NB4 (cell line): Measurements from ENCODE around the gene C2orf76.

ENCODE experiments used
- DNase-seq: peaks from one replicate; pipeline ENCODE4 v3.0.0; 2010; ENCODE audit warnings: low read depth
- H3K4me3 ChIP-seq: one replicate; pipeline ENCODE4 v1.5.1; 2011; ENCODE audit warnings: mild to moderate bottlenecking, low read depth, low read length, moderate library complexity
- CTCF ChIP-seq: IDR thresholded peaks from one replicate; pipeline ENCODE4 v1.5.1; 2012; ENCODE audit warnings: low read depth, low read length
- MYC ChIP-seq: IDR thresholded peaks from 2 replicates; pipeline ENCODE4 v1.6.1; 2011; ENCODE audit warnings: low read depth, low read length
- POLR2A ChIP-seq: IDR thresholded peaks from 2 replicates; pipeline ENCODE4 v1.6.1; 2011; ENCODE audit warnings: mild to moderate bottlenecking; ENCODE audit not compliant: insufficient read length; ENCODE audit errors: extremely low read depth
- TF ChIP-seq, protein P1 (sequence below): IDR thresholded peaks from 2 replicates; pipeline ENCODE4 v1.6.1; 2011; ENCODE audit warnings: low read depth, low read length

C2orf76 gene

DNA sequence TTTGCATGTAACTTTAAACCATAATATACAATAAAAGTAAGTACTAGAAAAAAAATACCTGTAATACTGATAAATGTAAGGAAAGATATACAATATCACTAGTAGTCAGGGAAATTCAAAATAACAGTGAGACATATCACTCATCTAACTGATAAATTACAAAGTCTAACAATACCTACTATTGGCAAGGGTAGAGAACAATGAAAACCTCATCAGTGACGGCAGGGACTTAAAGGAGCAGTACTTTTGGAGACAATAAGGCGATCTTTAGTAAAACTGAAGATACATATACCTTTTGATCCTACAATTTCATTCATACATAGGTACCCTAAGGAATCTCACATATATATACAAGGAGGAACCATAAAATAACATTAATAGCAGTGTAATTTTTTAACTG is 24.9 kb downstream of the C2orf76 start:
- no peak for TF ChIP-seq MYC
- TF ChIP-seq POLR2A, result no peak
- TF ChIP-seq CTCF, result no peak
- TF ChIP-seq, protein P1, sequence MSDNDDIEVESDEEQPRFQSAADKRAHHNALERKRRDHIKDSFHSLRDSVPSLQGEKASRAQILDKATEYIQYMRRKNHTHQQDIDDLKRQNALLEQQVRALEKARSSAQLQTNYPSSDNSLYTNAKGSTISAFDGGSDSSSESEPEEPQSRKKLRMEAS, result no peak
- DNase-seq, result no peak
- no peak overlapping the region for H3K4me3 ChIP-seq

GRCh38 chr2:119339562-119339923 is 27.1 kb downstream of the C2orf76 start:
- H3K4me3 ChIP-seq, result no peak overlapping the region
- TF ChIP-seq, protein P1, result no peak
- TF ChIP-seq MYC (no peak), POLR2A (no peak), CTCF (no peak)
- DNase-seq, result no peak

- no peak overlapping the region for H3K4me3 ChIP-seq
- TF ChIP-seq, protein P1, result peak; percentile 77
- no peak for TF ChIP-seq POLR2A
- no peak for TF ChIP-seq CTCF
- 0 out of 2 replicates have a peak, but pooled peaks have one; percentile 38 for TF ChIP-seq MYC
- peak; percentile 88 for DNase-seq
Measured at GRCh38 chr2:119338826-119339561, 27.6 kb downstream of the C2orf76 start.

DNA sequence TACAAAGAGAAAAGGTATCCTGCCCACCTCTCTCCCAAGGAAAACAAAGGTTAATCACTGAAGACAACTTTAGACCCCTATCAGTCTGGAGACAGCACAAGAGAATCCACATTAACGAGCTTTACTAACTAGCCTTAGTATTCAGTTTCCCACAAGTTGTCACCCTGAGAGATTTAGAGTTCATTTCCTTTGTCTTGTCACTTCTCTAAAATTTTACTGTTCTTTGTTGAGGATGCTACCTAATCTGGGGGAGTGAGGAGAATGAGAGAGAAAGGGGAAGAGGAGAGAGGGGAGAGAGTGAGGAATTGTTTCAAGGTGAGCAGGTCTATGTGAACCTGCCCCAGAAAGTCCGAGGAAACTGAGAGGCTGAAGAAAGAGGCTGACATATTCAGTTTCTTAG is 28.4 kb downstream of the C2orf76 start:
- DNase-seq, result peak; percentile 47
- H3K4me3 ChIP-seq, result no peak overlapping the region
- TF ChIP-seq, protein P1, result no peak
- no peak for TF ChIP-seq MYC
- no peak for TF ChIP-seq CTCF
- no peak for TF ChIP-seq POLR2A

DNA sequence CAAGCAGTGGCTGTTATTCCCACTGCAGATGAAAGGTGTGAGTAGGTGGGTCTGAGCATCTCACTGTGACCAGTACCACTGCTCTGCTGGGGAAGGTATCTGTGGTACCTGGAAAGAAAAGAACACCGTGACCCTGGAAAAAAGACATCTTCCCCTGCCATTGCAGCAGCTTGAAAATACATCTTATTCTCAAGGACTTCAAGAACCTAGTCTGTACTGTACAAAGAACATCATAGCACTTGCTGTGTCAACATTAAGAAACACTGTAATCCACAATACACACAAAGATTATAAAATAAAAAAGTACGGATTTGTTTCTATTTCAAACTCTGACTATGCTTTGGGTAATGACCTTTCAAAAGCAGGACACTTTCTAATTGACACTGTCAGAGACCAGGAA is 28.9 kb downstream of the C2orf76 start:
- TF ChIP-seq MYC (no peak), CTCF (no peak), POLR2A (no peak)
- TF ChIP-seq, protein P1, result no peak
- DNase-seq, result no peak
- H3K4me3 ChIP-seq, result no peak overlapping the region
